ENCODE measurements around the gene SRMS.

DNA sequence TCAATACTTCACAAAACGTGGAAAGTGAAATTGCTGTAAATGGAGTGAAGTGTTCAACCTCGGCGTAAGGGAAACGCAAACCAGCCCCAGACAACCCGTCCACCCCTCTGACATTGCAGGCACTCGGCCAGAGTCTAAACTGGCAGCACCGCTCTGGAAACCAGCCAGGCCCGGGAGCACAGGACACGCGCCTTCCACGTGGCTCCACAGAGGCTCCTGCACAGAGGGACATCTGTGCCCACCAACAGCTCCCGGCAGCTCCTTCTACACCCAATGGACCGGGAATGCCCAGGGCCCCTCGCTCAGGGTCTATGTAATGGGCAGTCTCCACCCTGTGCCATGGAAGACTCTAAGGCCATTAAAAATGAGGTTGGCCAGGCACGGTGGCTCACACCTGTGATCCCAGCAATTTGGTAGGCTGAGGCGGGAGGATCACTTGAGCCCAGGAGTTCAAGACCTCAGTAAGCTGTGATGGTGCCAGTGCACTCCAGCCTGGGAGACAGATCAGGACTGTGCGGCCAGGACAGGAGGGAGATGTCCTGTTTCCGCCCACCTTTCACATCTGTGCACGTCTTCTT, 29.9 kb upstream of the SRMS start:
- TF ChIP-seq, protein P1, sequence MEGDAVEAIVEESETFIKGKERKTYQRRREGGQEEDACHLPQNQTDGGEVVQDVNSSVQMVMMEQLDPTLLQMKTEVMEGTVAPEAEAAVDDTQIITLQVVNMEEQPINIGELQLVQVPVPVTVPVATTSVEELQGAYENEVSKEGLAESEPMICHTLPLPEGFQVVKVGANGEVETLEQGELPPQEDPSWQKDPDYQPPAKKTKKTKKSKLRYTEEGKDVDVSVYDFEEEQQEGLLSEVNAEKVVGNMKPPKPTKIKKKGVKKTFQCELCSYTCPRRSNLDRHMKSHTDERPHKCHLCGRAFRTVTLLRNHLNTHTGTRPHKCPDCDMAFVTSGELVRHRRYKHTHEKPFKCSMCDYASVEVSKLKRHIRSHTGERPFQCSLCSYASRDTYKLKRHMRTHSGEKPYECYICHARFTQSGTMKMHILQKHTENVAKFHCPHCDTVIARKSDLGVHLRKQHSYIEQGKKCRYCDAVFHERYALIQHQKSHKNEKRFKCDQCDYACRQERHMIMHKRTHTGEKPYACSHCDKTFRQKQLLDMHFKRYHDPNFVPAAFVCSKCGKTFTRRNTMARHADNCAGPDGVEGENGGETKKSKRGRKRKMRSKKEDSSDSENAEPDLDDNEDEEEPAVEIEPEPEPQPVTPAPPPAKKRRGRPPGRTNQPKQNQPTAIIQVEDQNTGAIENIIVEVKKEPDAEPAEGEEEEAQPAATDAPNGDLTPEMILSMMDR (IDR thresholded peaks at IDR 0.05) = no peak
- TF ChIP-seq EP300 (IDR thresholded peaks at IDR 0.05) (no peak), POLR2A (IDR thresholded peaks at IDR 0.05) (no peak)
